ENCODE results near the gene RHEBL1. TPM values are rescaled to one million over a fixed set of nuclear protein-coding genes. Genes with fewer than 3 reads are reported as not detected.
A peak's percentile ranks its signal among the peaks of the same experiment; 100 is the strongest.

Gene RHEBL1
- total and polyA plus RNA-seq, 2 of the 8 experiments (the other 6 are each of a cell fraction or from before 2014, with no cell fraction given), result 7.5 to 9.4 TPM

DNA sequence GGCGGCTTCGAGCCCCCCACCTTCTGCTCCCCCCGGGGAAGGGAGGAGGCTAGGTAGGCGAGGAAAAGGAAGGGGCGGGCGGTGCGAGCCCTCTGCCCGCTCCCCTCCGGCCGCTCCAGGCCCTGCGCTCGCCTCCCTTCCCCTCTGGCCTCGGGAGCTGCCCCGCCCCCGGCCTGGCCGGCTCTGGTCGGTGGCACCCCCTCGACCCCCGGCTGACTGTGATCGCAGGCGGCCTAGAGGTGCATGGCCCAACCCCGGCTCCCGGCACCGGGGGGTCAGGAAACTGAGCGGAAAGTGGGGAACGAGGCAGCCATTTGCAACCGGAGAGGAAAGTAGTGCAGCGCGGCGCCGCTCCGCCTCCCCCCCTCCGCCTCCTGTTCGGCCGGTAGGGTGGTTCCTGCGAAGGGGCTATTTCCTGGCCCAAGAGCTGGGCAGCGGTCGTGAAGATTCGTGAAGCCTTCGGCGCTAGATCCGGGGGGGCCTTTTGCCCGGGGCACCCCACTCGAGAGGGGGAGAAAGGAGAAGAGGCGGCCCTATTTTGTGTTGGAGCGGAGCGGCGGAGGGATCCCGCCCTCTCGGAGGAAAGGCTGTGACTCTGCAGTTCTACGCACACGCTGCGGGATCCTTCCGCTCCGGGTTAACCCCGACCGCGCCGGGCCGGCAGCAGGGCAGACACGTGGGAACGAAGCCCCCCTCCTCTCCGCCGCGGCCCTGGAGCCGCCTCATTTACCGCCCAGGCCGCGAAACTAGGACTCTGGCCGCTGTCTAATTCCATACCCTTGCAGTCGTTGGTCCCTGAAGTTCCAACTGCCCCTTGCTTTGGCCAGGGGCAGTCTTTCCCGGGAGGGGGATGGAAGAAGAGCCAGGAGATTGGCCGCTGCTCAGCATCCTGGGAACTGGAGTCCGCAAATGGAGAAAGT is 9.3 kb downstream of the RHEBL1 start, which contains the start of gene KMT2D:
KMT2D (minus strand) TSS at position 558 of the 920 bp plus-strand sequence. CDS start 5,470 bp downstream, outside the sequence.
- Histone ChIP-seq H4K8ac (ENCODE audit: extremely low read depth, insufficient read depth, low read length) (peak within 1 kb of the TSS; percentile 99), H2BK5ac (ENCODE audit: low read depth, low read length) (peak within 1 kb of the TSS; percentile 98), H3K79me1 (ENCODE audit: low read depth, low read length) (peaks cover 23% of the 10 kb centered on the region), H3K56ac (replicated peaks; ENCODE audit: insufficient read length, low read depth, low read length) (peak within 1 kb of the TSS; percentile 91), H2BK20ac (ENCODE audit: low read length) (no peak within 1 kb of the TSS), H2BK120ac (replicated peaks; ENCODE audit: low read depth, low read length) (no peak within 1 kb of the TSS), H3K4ac (replicated peaks; ENCODE audit: insufficient read length, low read depth, low read length) (peak within 1 kb of the TSS; percentile 92), H3K79me2 (ENCODE audit: control insufficient read depth in 1 of 2, insufficient read depth in 2 of 2, low read length in 2 of 2) (peaks cover 42 to 47% of the 10 kb centered on the region in 2 experiments), H2BK15ac (ENCODE audit: low read length) (peak within 1 kb of the TSS; percentile 74), H3K18ac (ENCODE audit: extremely low read depth, low read length) (peak within 1 kb of the TSS; percentile 99), H3K4me1 (replicated peaks in 1 of 4; ENCODE audit: control insufficient read depth in 3 of 4, insufficient read depth in 4 of 4, low read length in 3 of 4) (peaks cover 9 to 36% (median 13%) of the 10 kb centered on the region in 4 experiments), H4K91ac (replicated peaks; ENCODE audit: insufficient read length, low read length) (peak within 1 kb of the TSS; percentile 87), H4K20me1 (replicated peaks in 1 of 2; ENCODE audit: control insufficient read depth in 1 of 2, insufficient read depth in 2 of 2, low read length in 2 of 2) (peaks cover 29 to 31% of the 10 kb centered on the region in 2 experiments), H3K9ac (replicated peaks in 1 of 4; ENCODE audit: extremely low read depth in 1 of 4, low read depth in 3 of 4, low read length in 3 of 4) (peak within 1 kb of the TSS; percentile 94 to 98 (median 95)), H3K9me3 (ENCODE audit: insufficient read depth in 2 of 2, low read depth in 1 of 2, low read length in 1 of 2) (no peaks in the 10 kb centered on the region), H3K36me3 (ENCODE audit: control insufficient read depth in 2 of 4, insufficient read depth in 4 of 4, low read length in 3 of 4) (no peaks in the 10 kb centered on the region), H3K4me3 (ENCODE audit: extremely low read depth in 1 of 4, insufficient read depth in 2 of 4, low read depth in 3 of 4, low read length in 4 of 4) (peak within 1 kb of the TSS; percentile 85 to 97 (median 96)), H3K27me3 (replicated peaks in 1 of 4; ENCODE audit: control insufficient read depth in 3 of 4, extremely low read depth in 1 of 4, insufficient read depth in 3 of 4, low read length in 3 of 4) (no peaks in the 10 kb centered on the region), H3K23me2 (ENCODE audit: low read depth, low read length) (peaks cover 15% of the 10 kb centered on the region), H2AK5ac (ENCODE audit: low read depth, low read length) (no peak within 1 kb of the TSS), H3K4me2 (ENCODE audit: insufficient read depth in 1 of 2, low read depth in 2 of 2, low read length in 2 of 2) (peak within 1 kb of the TSS; percentile 81 to 98), H2BK12ac (ENCODE audit: low read depth, low read length) (0 out of 2 replicates have a peak within 1 kb of the TSS, but pooled peaks have one; percentile 42), H3K23ac (ENCODE audit: insufficient read length) (no peak within 1 kb of the TSS), H4K5ac (ENCODE audit: insufficient read length, low read depth, low read length) (peak within 1 kb of the TSS; percentile 92), H3K27ac (ENCODE audit: low read depth, low read length) (peak within 1 kb of the TSS; percentile 97), H3K14ac (ENCODE audit: insufficient read length) (no peak within 1 kb of the TSS), H2AFZ (ENCODE audit: low read length) (peak within 1 kb of the TSS; percentile 94; the same call in 1 of the 2 replicates)
- ChIA-PET CTCF (ENCODE audit: partially characterized antibody) (interaction anchor here (1.2 kb wide), 1 partner anchor 62 kb away, joined by 3 read pairs; no protein-coding TSS in a partner anchor), POLR2A (ENCODE audit: partially characterized antibody) (interaction anchor here (1.0 to 5.6 kb wide), 12 partner anchors 9 to 71 kb away, joined by 3 to 47 read pairs (median 5); partner anchors contain the start of genes LMBR1L, RHEBL1 and TUBA1B)
- FAIRE-seq, result no peak
- DNase-seq (ENCODE audit: low read depth in 1 of 2, low spot score in 2 of 2), result peak; percentile 73 to 96
- 0% methylated on average over 40 of the region's 74 CpGs; no CpG with 5 or more reads in 1 of the 2 experiments for WGBS, 2 experiments (ENCODE audit: extremely low coverage in 1 of 2, insufficient coverage in 1 of 2, insufficient read length in 1 of 2, insufficient replicate concordance in 2 of 2, low coverage in 1 of 2, low lambda C conversion rate in 2 of 2, missing lambda C conversion rate in 1 of 2)
- TF ChIP-seq, protein P1, sequence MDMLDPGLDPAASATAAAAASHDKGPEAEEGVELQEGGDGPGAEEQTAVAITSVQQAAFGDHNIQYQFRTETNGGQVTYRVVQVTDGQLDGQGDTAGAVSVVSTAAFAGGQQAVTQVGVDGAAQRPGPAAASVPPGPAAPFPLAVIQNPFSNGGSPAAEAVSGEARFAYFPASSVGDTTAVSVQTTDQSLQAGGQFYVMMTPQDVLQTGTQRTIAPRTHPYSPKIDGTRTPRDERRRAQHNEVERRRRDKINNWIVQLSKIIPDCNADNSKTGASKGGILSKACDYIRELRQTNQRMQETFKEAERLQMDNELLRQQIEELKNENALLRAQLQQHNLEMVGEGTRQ (IDR thresholded peaks at IDR 0.05; ENCODE audit: low read length), result peak; percentile 48; the same call in 1 of the 2 replicates
- peak; percentile 89; the same call in 1 of the 2 replicates for TF ChIP-seq MAFK (IDR thresholded peaks at IDR 0.05; ENCODE audit: low read depth, low read length)
- no peak for TF ChIP-seq CTBP2 (IDR thresholded peaks at IDR 0.05; ENCODE audit: borderline replicate concordance, insufficient read depth, insufficient read length, low read length)
- no peak for TF ChIP-seq SIRT6 (IDR thresholded peaks at IDR 0.05; ENCODE audit: low read length)
- TF ChIP-seq SP1 (IDR thresholded peaks at IDR 0.05; ENCODE audit: low read depth, low read length), result peak; percentile 89
- no peak for TF ChIP-seq KDM4A (IDR thresholded peaks at IDR 0.05; ENCODE audit: low read depth, low read length, severe bottlenecking)
- peak; percentile 46; the same call in 1 of the 2 replicates for TF ChIP-seq EGR1 (IDR thresholded peaks at IDR 0.05; ENCODE audit: borderline replicate concordance, low read depth, low read length)
- no peak for TF ChIP-seq POU5F1 (IDR thresholded peaks at IDR 0.05; ENCODE audit: low read depth, low read length)
- TF ChIP-seq CREB1 (IDR thresholded peaks at IDR 0.05), result peak; percentile 94

Measured in H1 (cell line).